Globus pallidus (tissue), 1 donor: ENCODE data around the gene ZNF407.
A peak's percentile ranks its signal among the peaks of the same experiment; 100 is the strongest.
"Not testable (repeated sequence)": the region's sequence is repeated elsewhere in the genome, so short reads cannot be mapped to it uniquely, and the experiment has no call there.

Experiments
- DNase-seq: peaks from one replicate; pipeline ENCODE4 v3.0.0-alpha.2; 2015; ENCODE audit warnings: low spot score

The ZNF407 gene

DNA sequence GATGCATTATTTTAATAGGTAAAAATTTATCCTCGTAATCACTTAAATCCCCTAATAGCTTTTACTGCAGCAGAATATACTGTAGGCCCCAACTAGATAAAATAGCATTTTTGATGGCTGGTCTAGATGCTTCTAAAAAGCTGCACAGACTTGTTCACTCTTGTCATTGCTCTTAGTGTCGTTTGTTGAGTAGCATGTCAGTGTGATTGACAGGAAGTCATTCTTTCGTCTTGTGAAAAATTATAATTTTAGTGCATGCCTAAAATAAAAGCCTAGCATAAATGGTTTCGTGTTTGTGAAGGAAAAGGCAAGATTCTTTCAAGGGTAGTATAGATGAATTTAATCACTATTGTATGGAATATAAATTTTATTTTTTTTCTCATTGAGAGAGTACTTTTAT, 336.3 kb downstream of the ZNF407 start:
- DNase-seq: no peak

GRCh38 chr18:74935434-74935833, 337.8 kb downstream of the ZNF407 start:
- DNase-seq: no peak

- DNase-seq: no peak
Observed at GRCh38 chr18:74936343-74936742, 338.7 kb downstream of the ZNF407 start.

DNA sequence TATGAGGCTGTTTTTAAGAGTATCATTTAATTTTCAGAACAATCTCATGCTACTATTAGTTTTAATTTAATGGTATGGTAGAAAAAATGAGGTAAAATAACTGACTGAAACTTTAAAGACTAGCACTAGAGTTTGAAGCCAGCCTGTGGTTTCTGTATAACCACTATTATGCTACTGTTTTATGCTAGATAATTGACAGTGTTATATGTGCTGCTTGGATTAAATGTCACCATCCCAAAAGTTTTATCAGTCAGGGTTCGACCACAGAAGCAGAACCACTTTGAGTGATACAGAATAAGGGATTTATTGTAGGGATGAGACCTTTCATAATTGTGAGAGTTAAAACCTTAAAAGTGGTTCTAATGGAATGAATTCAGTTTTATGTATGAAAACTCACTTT, 339.6 kb downstream of the ZNF407 start:
- DNase-seq: no peak

DNA sequence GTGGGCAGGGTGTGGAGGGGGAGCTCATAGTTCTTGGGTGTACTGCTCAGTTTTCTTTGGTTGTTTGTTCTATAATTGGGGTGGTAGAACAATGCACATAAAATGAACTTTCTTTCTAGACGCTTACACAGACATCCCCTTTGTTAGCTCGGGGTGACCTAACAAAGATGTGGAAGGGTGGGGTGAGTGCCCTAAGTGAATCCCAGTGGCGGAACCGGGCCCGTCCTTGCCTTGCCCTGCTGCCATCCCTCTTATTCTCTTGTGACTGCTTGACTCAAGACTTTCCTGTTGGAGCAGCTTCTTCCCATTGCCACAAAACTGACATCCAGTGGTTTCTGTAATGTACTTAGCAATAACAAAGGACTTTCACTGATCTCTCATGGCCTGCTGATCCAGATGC, 343.2 kb downstream of the ZNF407 start:
- DNase-seq: peak; percentile 58

GRCh38 chr18:74942319-74942910, 344.7 kb downstream of the ZNF407 start:
- DNase-seq: no peak

DNA sequence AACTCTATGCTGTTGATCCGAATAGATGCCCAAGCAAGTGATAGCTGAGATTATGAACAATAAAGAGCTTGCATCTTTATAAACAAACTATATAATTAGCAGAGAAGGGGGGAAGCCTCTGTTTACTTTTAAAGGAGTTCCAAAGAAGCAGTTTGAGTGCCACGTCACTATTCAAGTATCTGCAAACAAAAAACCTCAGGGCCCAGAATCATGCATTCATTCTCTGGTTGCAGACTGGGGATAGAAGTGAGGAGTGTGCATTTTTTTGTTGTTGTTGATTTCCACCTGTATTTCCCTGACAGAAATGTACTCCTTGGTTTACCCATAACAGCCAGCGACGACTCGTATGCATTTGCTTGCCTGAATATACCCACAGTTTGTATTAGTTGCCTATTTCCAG, 347.0 kb downstream of the ZNF407 start:
- DNase-seq: no peak

- no peak for DNase-seq
Observed at GRCh38 chr18:74945774-74946545, 348.3 kb downstream of the ZNF407 start.

GRCh38 chr18:74946646-74947375, 349.1 kb downstream of the ZNF407 start:
- DNase-seq: no peak

GRCh38 chr18:74947417-74947816, 349.7 kb downstream of the ZNF407 start:
- no peak for DNase-seq

GRCh38 chr18:74947875-74948274, 350.2 kb downstream of the ZNF407 start:
- DNase-seq: no peak

- DNase-seq: no peak
Observed at GRCh38 chr18:74949611-74950010, 351.9 kb downstream of the ZNF407 start.

DNA sequence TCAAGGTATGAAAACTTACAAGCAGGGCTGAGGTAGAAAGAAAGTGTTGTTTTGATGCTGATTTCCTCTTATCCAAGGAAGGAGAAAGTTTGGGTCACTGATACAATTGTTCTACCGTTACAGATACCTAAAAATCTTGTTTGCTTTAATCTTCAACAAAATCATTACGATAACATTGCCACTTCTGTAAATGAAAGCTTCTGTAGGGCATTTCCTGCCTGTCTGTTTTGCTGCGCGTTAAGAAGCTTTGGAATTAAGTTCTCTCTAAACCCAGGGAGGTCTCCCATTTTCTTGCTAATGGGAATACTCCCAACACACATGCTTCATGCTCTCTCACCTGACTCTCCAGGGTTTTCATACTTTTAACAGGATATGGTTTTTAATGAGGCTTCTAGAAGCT, 352.8 kb downstream of the ZNF407 start:
- no peak for DNase-seq

DNA sequence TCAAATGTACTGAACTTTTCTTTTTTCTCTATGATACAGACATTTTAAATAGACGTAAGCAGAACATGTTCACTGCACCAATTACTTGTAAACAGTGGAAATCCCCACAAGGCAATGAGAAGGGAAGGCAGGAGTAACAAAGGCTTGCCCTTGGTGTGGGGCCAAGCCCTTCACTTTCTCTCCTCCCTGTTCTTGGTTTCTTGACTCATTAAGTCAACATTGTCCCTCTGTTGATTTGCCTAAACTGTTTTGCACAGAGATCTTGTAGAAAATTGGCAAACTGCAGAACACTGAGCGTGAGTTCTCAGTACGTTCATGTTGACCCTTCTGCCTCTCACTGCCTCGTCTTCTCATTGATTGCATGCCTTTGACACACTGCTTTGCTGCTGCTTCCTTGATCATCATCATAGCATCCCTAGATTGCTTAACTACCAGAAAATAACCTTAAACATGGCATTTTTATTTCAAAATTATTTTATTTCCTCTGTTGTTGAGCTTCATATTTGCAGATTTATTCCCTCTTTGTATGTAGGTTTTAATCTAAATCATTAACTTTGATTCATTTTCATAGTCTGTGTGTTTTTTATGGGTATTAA, 353.6 kb downstream of the ZNF407 start:
- DNase-seq: peak; percentile 13

DNA sequence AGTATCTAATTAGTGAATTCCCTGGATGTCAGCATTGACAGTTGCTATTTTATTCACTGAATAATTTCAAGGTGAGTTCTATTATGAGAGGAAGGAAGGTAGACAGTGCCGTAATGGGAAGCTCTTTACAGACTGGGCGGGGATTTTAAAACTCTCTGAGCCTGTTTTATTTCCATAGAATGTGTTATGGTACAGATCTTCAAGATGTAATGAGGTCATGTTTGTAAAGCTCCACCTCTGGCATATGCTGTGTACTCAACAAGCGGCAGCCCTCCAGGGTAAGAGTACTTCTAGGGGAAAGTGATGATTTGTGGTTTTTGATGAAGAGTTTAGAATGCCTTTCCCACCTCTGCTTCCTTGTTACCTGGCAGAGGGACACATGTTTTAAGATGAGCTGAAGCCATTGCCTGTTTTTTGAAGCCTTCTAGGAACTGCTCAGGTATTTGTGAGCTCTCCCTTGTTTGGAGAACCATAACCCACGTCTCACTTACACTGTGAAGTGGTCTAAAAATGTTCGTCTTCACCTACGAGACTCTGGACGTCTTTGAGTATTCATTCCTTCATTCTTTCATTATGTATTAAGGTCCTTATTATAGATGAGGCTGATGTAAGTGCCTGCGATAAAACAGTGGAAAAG, 360.0 kb downstream of the ZNF407 start:
- no peak for DNase-seq

DNA sequence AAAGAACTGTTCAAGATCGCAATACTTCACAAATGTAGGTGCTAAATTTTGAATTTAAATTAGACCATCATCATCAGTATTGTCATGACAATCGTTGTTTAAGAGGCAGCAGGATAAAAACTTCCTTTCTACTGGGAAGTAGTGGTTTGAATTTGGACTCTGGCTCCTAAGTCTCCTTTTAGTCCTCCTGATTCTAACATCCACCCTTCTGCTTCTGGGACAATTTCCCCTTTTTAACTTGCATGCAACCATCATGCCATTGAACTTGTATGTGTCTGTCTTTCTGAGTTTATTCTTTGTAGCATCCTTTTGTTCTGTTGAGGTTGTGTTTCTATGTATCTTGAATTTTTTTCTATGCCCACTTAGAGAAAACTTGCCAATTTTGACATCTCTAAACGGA, 361.5 kb downstream of the ZNF407 start:
- DNase-seq: no peak

GRCh38 chr18:74961596-74961995, 363.9 kb downstream of the ZNF407 start:
- no peak for DNase-seq

DNA sequence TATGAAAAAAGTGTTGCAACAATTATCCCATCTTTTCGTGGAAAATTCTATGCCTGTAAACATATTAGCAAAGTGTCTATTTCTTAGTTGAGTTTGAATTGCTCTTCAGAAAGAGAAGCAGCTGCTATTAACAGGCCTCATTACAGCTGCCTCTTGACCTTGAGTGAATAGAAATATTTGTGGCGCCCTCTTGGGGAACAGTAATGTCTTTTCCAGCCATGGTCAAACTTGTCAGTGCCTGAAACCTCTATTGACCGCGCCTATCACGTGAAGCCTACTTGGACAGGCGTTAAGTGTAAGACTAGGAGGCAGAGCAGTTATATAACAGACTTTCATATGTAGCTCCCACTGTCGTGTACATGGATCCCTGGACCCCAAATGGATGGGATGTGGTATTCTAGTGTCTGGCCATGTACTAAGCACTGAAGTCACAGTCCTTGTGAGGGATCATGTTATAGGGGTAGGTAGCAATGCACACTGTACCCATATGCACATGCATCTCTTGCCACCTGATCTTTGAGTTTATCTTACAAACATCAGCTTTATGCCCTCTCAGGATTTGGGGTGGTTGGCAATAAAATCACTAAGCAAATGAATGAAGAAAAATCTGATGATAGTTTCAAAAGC, 366.3 kb downstream of the ZNF407 start:
- DNase-seq: peak; percentile 74

- DNase-seq: no peak
Observed at GRCh38 chr18:74965682-74966081, 368.0 kb downstream of the ZNF407 start.

GRCh38 chr18:74967438-74967837, 369.8 kb downstream of the ZNF407 start:
- no peak for DNase-seq

GRCh38 chr18:74967979-74968378, 370.3 kb downstream of the ZNF407 start:
- no peak for DNase-seq

GRCh38 chr18:74971358-74971757, 373.7 kb downstream of the ZNF407 start:
- not testable (repeated sequence) for DNase-seq
